Left kidney (tissue), 2 donors: ENCODE results near the gene C12orf60. TPM values are rescaled to one million over a fixed set of nuclear protein-coding genes. Genes with fewer than 3 reads are reported as not detected.

Experiments
- DNase-seq: peaks from one replicate; pipeline ENCODE4 v3.0.0-alpha.2; 2013
- polyA plus RNA-seq: library from polyadenylated mRNA; unstranded; fragments of 120-200 nt; gene quantifications from one replicate; pipeline ENCODE4 v1.2.1, GENCODE V29; 2013; ENCODE audit not compliant: insufficient read length

C12orf60 gene
- polyA plus RNA-seq, 1 donor = 5.5 TPM

GRCh38 chr12:14776236-14776961, 27.1 kb upstream of the C12orf60 start:
- no peak for DNase-seq

- DNase-seq = no peak
Measured at GRCh38 chr12:14777271-14777670, 26.2 kb upstream of the C12orf60 start.

GRCh38 chr12:14779834-14780233, 23.6 kb upstream of the C12orf60 start:
- DNase-seq = no peak

DNA sequence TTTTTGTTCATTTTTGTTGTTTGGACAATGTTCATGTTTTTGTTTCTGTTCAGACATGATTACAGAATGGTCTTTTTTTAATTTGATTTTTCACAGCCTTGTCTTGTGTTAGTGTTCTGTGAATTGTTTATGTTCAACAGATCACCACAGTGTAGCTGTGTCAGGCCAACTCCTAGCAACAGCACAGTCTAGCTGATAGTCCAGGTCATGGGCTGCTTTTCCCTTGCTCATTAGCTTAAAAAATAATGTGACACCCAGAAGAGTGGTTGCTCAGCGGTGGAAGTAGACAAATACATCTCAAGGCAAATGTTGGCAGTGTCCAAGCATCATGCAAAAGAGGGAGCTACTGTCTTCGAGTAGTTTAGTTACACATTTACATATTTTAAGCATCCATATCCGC, 22.6 kb upstream of the C12orf60 start:
- no peak for DNase-seq

GRCh38 chr12:14781563-14781962, 21.9 kb upstream of the C12orf60 start:
- no peak for DNase-seq

- no peak for DNase-seq
Measured at GRCh38 chr12:14782756-14783155, 20.7 kb upstream of the C12orf60 start.

GRCh38 chr12:14784471-14784870, 19.0 kb upstream of the C12orf60 start:
- no peak for DNase-seq

- no peak for DNase-seq
Measured at GRCh38 chr12:14785568-14785967, 17.9 kb upstream of the C12orf60 start.

DNA sequence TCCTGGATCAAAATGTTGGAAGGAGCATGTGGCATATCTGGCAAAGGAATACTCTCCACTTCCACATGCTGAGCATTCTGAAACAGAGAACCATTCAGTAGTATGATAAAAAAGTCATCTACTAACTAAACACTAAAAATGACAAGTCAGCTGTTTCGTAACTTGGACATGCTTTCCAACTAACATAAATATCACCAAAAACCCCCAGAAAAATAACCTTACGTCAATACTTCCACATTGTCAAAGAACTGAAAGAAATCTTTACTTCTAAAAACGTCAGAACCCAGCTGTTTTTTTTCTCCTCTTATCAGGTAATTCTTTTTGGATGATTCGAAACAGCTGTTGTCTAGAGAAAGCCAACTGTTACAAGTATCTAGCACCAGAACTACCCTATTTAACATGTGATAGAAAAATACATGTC, 8.4 kb upstream of the C12orf60 start:
- DNase-seq = no peak

GRCh38 chr12:14802247-14802646, 1.2 kb upstream of the C12orf60 start:
- no peak for DNase-seq

DNA sequence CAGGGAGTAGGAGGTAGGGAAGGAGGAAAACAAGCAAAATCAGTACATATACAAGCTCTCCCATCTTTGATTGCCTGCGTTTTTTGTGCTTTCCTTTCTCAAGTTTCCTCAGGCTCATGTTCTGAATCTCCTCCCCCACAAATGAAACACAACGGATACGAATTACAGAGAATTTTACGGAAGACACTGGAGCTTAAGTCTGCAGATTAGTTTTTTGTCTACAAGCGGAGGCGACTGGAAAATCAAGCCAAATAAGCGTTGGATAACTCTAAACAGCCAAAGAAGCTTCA, 804 bp upstream of the C12orf60 start:
- DNase-seq = peak; percentile 57

DNA sequence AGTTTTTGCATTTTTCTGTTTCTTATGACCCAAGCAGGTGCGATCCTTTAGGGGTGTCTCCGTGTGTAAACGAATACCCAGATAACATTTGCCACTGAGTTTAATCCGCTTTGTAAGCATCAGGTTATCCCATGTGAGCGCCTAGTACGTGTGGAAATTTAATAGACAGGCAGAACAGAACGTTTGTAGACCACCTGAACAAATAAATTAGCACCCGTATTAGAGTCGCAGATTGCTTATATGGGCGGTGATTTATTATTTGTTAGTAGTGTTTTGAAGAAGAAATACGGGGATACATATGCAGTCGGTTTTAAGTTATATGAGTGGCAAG, 325 bp downstream of the C12orf60 start:
- DNase-seq = no peak

GRCh38 chr12:14810167-14810952, 6.9 kb downstream of the C12orf60 start:
- no peak for DNase-seq

DNA sequence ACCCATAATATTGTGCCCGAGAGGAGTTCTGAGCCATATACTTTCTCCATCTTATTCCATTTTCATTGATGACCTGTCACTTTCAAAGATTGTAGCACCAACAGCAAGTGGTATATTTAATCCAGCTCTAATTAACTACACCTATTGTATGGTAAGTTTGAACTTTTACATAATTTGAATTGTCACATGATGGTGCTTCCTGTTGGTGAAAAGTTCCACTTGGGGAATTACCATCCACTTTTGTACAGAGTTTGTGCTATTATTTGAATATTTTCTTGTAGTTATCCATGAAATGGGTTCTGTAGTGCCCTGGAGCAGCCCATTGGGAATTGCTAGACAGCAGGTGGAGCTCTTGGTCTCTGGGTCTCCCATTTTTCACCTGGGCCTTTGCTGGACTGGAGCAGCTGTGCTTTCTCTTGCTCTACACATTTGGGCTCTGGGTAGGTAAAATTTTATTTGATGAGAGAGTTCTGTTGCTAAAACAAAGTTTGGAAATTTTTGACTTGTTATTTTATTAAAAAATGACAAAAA, 7.5 kb downstream of the C12orf60 start:
- no peak for DNase-seq

DNA sequence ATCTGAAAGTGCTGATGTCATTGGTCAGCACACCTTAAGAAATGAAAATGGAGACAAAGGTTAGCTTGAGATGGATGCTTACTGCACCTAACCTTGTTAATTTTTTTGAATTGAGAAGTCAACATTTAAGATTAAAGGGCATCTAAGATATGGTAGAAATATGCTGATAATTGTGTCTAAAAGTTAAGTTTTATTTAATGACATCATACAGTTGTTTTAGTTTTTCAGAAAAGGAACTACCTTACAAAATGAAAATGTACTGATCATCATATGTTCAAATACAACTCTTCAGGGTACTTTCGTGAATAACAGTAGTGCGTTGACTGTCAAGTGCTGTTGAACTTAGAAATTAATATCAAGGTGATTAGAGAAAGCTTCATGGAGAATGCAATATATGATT, 8.0 kb downstream of the C12orf60 start:
- DNase-seq = no peak

GRCh38 chr12:14814014-14814413, 10.5 kb downstream of the C12orf60 start, which contains the start of gene SMCO3:
Gene SMCO3 (minus strand): TSS chr12:14814182. CDS start chr12:14806680, 7,502 bp downstream.
- DNase-seq = no peak

GRCh38 chr12:14824012-14824634, 20.7 kb downstream of the C12orf60 start:
- DNase-seq = no peak

DNA sequence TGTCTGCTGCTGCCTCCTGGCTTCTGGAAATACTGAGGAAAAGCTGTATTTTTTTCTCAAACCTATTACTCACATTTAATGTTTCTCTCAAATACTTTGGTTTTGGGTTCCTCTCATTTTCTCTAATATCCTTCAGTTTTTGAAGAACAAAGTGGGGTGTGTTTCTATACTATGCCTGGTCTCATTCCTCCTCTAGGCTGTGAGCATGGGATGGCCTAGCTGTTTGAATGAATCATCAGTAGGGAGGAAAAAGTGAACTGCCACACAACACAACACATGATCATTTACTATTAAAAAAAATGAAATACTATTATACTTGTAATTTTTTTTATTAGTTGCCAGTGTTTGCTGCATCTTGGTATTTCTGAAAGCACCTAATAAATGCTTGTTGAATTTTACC, 21.8 kb downstream of the C12orf60 start:
- no peak for DNase-seq

- DNase-seq = no peak
Measured at GRCh38 chr12:14826491-14826890, 23.0 kb downstream of the C12orf60 start.

DNA sequence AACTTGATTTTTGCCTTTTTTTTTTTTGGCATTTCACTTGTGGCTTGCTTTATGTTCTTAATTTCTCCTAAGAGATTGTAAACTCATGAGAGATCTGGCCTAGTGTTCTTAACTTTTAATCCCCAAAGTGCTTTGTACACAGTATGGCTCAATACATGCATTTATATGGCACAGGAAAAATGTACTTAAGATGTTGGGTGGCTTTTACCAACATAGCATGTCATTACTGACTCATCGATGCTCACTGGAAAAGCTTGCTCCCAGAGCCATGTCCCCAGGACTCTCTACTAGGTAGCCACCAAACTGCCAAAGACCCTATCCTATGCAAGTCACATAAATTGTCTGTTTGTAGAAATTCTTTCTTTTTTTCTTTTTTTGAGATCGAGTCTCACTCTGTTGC, 23.6 kb downstream of the C12orf60 start:
- DNase-seq = no peak

DNA sequence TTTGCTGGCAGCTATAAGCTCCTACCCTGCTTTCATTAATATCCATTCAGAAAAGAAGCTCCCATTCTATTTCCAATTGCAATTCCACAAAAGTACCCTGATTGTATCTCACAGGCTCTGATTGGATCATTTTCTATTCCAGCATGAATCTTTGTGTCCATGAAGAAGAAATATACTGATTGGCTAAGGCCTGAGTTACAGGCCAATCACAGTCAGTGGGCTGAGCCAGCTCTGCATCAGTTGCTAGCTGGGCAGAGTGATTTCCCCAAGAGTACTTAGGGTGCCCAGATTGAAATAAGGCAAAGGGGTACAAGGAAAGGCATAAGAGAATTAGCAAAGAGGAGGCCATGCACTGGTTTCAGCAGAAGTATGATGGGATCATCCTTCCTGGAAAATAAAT, 25.4 kb downstream of the C12orf60 start:
- no peak for DNase-seq

DNA sequence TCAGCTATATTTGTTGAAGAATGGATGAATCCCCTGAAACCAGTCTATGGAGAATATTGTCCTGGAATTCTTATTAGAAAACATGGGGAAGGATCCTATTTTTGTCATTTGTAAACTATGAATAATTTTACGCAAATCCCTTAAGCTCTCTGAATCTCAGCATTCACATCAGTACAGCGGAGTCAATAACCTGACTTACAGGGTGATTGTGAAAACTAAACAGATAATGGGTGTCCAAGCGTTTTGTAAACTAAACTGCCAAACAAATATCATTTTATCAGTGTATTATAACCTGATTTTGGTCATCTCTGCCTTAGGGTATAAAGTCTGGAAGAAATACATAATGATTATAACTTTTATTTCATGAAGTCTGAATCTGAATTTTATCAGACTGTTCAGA, 29.9 kb downstream of the C12orf60 start:
- no peak for DNase-seq

- no peak for DNase-seq
Measured at GRCh38 chr12:14833952-14834351, 30.5 kb downstream of the C12orf60 start.
